HG02798 (cell line): Measurements from ENCODE around the gene HIGD1A.

Source experiments
- ATAC-seq: cut with Tn5 transposase; IDR thresholded peaks from one replicate; pipeline ENCODE4 v1.9.1; 2021; ENCODE audit warnings: mild to moderate bottlenecking; ENCODE audit not compliant: unreplicated experiment, poor library complexity

The HIGD1A gene

DNA sequence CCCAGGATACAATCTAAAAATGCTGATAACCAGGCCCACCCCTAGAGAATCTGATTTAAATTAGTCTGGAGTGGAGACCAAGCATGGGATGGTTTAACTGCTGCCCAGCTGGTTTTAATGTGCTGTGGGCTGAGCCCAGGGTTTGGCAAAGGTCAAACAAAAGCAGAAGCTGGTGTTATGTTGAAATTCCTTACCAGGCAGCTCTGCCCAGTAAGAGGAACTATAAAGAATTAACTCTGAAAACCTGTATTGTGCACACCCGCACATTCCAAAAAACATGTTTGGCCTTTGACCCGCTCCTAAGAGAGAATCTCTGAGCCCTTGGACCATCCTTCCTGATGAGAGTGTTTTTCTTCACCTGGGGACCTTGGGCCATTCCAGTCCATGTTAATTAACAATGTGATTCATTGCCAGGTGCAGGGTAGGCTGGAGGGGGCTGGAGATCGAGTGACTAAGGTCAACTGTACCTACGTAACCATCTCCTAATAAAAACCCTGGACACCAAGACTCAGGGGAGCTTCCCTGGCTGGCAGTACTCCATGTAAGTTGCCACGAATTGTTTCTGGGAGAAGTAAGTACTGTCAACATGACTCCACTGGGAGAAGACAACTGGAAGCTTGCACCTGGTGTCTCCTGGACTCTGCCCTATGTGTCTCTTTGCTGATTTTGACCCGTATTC lies 42.1 kb downstream of the HIGD1A start:
- ATAC-seq: no peak

DNA sequence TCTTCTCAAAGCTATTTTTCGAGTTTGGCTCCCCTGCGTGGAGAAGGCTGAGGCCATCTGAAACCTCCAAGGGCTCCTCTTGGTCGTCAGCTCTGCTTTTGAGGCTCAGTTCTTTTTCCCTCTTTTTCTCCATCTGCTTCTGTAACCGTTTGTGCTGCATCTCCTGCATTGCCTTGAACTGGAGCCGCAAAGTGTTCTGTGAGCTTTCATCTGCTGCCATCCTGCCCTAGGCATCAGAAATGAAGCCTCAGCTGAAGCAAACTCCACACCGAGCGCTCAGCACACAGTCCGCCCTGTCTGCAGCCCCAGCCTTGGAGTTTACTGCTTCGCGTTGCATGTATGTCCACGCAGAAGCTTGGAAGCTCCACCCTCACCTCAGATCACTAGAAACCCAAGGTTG lies 46.2 kb downstream of the HIGD1A start:
- ATAC-seq: no peak

DNA sequence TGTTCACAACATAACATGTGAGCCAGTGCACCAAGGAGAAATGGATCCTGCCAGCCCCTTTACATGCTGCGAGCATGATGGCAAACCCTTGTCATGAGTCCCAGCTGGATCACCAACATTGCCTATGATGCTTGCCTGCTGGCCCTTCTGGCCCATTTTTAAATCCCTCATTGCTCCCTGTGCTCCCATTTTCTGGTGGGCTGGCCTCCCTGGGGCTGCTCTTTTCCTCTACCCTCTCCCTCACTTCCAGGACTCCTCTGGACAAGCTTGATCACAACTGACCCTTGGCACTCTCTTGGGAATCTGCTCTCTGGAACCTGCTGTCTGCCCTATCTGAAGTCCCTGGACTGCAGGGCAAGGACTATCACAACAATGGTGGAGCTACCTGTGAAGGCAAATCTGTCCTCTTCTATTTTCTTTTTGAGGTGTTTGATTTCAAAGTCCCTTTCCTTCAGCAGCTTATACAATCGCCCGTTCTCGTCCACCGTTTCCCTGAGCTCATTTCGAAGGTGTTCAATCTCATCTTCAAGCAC lies 47.5 kb downstream of the HIGD1A start:
- no peak for ATAC-seq

DNA sequence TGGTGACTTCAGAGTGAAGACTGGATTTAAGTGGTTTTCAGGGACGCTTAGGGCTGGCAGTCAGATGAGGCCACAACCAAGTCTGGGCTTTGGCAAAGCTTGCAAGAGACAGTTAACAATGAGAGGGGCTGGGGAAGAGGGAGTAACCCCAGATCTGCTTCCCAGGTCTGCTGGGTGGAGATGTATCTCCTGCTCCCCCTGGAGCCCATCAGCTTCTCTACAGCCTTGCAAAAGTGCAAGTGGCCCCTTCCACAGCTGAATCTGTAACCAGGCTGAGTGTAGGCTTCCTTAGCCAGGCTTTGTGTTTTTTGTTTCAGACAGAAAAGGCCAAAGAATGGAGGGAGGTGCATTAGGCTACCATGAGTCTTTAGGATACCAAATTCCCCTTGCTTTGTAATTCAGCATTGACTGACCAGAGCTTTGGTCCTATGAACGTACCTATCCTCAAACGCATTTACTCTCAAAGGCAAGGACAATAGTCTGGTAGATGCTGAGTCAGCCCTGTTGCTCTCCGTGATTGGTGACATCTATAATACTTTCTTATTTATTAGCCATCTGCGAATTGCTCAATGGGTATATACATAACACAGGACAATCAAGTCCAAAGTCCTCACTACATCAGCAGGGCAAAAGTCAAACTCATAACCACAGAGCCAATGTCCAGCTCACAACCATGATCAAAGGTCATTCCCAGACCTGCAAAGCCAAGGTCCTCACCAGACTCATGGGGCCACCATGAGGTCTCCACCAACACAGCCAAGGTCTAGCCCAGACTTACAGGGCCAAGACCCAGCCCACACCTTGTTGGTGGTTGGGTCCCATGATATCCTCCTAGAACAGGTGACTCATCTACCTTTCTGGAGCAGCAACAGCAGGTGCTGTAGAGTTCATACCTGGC lies 48.4 kb downstream of the HIGD1A start:
- ATAC-seq: no peak

DNA sequence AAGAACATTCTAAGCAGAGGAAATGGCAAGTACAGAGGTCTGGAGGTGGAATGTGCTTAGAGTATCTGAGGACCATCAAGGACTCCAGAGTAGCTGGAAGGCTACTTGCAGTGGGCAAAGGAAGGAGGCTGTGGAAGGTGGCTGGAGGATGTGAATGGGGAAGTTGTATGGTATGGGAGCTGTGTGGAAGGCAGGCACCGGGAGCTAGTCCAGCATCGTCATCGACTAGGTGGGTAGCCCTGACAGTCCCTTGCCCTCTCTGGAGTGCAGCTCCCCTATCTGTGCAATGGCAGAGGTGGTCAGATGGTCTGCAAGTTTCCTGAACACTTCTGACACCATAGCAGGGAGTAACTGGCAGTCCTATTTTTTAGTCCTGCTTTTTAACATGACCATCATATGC lies 50.5 kb downstream of the HIGD1A start:
- no peak for ATAC-seq

DNA sequence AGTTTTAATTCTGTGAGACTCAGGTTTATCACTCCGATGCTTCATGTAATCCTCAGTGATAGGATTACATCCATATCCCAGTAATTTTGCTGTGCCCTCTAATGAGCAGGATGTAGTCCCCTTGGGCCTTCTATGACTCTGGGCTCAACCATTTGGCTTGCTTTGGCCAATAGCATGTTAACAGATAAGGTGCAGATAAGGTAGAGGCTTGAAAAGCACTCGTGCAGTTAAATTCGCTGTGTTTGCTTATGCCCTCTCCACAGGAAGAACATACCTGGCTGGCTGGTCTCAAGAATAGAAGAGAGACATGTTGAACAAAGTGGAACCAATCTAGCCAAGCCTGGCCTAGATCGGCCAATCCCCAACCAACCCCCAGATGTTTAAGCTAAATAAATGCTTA lies 51.3 kb downstream of the HIGD1A start:
- no peak for ATAC-seq

DNA sequence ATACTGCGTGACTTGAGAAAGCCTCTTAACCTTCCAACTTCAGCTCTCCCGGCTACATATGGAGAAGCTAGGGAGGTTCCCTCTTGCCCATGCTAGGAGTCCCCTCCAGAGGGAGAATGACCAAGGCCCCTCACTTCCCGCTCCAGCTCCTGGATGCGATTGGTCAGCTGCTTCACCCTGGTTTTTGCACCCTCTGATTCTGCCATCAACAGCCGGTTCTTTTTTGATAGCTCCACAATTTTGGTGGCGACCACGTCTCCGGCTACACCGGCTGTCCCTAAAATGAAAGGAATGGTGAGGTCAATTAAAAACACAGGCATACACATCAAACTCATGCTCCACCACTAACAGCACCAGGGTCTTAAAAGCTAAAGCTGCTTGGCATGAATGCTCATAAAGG lies 51.8 kb downstream of the HIGD1A start:
- no peak for ATAC-seq

DNA sequence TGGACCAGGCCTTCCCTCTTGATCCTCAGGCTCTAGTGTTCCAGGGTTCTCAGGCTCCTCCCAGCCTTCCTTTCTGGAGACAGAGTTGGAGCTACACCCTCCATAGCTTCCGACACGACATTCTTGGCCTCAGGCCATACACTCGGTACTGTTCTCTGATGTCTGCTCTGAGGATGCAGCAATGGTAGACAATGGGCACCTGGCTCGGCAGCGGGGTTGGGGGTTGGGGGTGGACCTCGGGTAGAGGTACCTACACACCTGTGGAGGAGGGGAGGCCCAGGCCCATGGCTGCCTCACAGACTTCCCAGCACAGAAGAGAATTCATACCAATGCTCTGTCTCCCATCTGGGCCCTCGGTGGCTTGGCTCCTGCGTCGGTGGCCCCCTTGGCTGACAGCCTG lies 52.7 kb downstream of the HIGD1A start:
- no peak for ATAC-seq

DNA sequence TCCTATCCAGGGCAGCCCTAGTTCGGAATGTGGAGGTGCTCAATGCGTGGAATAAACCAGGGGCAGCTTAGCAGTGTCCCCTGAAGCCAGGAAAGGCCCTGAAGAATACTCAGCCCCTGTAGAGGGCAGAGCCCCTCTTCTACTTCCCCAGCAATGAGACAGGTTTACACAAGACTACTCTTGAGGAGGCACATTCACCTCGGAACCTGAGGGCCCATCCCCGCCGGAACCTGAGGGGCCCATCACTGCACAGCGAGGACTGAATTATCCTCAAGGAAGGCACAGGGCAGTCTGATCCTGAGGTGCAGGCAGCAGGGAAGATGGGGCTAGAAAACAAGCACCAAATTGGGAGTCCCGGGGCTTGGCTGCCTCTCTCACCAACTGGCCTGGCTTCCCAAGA lies 53.5 kb downstream of the HIGD1A start:
- no peak for ATAC-seq

DNA sequence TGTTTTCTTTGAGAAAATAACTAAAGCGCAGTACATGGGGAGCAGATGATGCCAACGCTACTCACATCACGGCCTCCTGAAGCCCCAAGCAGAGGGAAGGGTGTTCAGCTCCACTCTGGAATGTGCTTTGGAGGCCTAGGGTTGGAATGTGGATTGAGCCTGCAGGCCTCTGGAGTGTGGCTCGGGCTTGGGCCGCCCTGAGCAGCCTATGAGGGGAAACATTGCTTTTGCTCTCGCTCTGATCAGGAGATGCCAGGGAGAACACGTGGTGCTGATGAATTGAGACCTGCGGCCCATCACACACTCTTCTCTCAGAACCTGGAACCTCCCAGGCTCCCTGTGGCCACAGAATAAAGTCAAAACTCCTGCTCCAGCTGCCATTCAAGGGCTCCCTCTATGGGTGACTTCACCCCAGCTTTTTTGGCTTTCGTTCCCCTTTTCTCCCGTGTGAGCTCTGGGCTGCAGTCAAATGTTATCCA lies 54.5 kb downstream of the HIGD1A start:
- no peak for ATAC-seq

DNA sequence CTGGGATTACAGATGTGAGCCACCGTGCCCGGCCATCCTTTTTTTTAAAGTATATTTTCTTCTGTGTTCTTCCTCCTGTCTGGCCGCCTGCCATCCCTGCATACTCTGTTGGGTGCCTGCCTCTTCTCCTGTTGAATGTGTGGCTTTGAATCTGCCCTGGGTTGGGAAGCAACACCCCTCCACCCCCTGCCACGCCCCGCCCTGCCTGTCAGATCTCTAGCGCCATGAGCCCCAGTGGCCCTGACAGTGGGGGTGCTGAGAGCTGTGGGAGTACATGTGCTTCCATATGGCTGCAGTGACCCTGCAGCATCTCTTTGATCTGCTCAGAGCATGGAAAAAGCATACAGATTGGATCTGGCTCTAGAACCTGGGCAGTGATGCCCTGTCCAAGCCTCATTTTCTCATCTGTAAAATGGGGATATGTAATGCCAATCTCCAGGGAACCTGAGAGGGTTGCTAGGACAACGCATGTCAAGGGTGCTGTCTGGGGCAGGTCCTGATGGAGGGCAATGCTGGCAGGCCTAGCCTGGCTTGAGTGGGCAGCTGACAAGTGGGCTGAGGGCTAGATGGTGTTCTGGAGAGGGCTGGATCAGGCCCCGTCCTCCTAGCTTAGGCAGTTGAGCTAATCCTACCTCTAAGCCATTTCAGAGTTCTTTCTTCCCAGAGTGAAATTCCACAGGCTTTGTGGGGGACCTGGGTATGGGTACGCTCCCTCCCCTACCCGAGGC lies 55.1 kb downstream of the HIGD1A start:
- ATAC-seq: no peak

DNA sequence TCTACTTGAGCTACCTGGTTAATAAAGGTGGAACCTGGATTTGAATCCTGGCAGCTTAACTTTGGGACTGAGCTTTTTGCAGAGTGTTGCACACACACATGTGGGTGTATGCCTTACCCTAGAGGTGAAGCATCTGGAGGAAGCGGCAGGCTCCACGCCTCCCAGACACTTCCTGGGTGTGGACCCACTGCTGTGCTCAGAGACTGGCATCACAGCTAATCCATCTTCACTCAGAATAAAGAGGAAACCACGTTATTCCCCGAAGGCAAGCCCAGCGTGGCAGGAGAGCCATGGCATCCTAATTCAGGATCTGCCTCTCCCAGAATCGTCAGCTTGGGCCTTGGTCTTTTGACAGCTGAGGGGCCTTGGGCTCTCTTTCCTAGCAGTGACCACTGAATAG lies 56.7 kb downstream of the HIGD1A start:
- no peak for ATAC-seq

DNA sequence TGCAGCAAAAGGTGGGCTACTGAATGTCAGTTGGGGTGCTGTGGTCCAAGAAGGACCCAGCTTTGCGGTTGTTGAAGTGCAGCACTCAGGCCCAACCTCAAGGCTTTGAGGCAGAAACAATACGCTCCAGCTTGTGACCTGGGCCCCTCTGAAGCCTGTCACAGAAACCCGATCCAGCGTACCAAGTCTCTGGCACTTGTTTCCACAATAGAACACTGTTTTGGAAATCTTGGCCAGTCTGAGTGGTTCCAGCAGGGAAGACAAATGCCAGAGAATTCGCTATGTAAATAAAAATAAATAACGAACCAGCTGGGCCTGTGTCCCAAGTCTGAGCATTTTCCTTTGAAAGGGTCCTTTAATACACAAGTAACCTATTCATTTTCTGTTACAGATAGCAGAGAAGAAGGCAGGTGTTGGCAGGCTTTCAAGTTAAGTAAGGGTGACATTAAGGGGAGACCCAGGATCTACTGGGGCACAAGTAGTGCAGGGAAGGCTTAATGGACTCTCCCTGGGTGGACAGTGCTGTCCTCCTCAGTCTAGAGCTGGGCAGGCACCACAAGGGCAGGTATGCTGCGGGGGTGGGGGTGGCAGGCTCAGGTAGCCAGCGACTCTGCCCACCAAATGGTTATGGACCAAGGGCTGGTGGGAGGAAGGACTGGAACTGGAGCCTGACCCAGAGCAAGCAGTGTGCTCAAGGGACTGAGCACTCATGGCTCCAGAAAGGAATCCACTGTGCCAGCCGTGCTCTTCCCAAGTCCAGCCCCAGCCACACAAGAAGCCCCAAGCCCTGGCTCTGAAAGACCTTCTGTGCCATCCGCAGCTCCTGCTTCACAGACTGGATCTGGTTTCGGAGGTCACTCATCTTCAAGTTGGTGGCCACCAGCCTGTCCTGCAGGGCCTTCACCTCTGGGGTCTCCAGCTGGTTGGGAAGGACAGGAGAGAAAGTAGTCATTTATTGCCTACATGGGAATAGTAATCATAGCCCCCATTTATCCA lies 57.5 kb downstream of the HIGD1A start:
- no peak for ATAC-seq

DNA sequence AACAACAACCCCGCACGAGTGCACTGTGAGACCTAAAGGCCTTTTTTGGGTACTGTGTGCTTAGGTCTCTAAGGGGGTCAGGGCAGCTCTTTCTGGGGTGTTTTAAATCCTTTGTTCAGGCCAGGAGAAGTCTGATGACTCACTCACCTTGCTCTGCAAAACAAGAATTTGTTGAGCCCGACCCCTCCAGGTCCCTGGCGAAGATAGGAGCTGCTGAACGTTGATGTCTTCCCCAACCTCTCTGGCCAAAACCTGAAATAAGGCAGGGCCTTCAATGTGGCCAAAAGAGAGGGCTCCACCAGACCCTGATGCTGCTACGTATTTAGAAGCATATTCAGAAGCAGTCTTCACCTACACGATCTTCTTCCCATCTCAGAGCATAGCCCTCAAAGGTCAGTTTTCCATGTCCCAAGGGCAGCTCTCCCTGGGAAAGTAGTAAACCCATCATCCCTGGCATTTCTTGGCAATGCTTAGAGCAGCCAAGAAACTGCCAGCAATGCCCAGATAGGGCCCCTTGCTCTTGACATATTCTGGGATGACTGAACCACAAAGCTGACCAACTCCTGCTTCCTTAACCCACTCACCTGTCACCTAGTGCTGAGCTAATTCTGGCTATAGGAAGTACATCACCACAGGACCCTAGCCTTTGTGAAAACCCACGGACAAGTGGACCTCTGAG lies 58.4 kb downstream of the HIGD1A start:
- ATAC-seq: no peak

DNA sequence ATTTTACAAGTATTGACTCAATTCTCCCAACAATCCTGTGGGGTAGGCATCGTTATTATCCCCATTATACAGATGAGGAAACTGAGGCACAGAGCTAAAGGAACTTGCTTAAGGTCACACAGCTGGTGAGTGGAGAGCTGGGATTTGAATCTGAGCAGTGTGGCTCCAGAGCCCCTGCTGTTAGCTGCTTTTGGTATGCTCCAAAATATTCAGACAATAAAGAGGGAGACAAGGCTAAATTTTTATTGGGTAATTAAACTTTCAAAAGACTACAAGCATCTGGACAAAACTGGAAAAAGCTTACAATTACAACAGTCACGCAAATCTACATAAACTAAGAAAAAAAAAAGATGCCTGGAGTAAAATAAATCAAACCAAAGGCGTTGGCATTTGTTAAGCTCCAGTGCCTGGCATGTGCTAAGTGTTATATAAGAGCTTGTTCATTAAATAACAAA lies 59.0 kb downstream of the HIGD1A start:
- no peak for ATAC-seq

DNA sequence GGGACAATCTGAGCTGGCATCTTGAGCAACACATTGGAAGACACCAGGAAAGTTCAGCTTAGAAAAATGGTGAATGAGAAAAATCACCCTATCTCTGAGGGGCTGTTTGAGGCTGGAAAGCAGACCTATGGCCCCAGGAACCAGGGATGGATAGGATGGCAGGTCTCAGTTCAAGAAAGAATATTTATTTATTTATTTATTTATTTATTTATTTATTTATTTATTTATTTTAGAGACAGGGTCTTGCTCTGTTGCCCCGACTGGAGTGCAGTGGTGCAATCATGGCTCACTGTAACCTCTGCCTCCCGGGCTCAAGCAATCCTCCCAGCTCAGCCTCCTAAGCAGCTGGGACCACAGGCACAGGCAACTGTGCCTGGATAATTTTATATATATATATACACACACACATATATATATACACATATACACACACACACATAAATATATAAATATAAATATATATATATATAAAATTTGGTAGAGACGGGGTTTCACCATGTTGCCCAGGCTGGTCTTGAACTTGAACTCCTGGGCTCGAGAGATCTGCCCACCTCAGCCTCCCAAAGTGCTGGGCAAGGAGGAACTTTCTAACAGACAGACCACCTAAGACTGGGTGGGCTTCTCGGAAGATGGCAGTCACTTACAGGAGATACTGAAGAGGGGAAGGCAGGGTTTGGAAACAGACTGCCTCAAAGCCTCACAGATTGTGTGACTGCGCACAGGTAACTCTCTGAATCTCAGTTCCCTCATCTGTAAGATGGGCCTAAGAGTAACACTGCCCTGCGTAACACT lies 60.9 kb downstream of the HIGD1A start:
- ATAC-seq: no peak

DNA sequence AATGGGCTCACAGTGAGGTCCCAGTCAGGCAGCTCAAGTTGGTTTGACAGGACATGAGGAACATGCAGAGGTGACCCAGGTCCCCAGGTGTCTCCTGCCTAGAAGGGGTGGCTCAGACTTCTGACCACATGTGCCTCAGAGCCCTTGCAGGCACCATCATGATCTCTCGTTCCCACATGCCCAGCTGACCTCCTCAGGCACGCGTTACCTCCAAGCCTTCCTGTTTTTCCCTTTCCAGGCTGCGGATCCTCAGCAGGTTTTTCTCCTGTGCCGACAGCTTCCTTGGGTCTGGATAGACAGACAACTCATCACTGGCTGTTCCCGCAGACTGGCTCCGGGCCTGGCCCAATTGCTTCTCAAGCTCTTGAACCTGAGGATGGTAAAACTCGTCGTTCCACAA lies 61.6 kb downstream of the HIGD1A start:
- no peak for ATAC-seq

DNA sequence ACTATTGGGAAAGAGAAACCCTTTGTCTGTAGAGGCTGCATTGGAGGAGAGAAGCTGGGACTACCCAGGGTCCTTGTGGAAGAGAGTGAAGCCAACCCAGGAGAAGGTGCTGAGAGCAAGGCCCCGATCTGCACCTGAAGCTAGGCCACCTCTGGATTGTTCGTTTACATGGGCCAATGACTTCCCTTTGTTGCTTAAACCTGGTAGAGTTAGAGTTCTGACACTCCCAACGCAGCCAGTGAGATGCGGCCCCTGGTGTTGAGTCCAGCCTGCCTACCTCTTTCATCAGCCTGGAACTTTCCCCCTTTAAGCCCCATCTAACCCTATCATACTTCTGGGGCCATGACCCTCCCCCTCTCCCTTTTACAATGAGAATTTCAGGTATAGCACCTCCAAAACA lies 62.0 kb downstream of the HIGD1A start:
- ATAC-seq: no peak
